ENCODE data around the gene SLC66A2. TPM values are rescaled to one million over a fixed set of nuclear protein-coding genes. Genes with fewer than 3 reads are reported as not detected.
A peak's percentile ranks its signal among the peaks of the same experiment; 100 is the strongest.

SLC66A2 gene
- total and polyA plus RNA-seq, 9 donors, result 2.1 to 31.1 (median 27.0) TPM

- H3K36me3 ChIP-seq, result no peaks in the 10 kb centered on the region
- 94 to 99% (median 96%) methylated on average over 20 of the region's 20 CpGs for whole genome bisulfite sequencing, 3 donors
These were observed 32.8 kb downstream of the SLC66A2 start for GRCh38 chr18:79918615-79919011.

GRCh38 chr18:79917853-79918614 lies 33.4 kb downstream of the SLC66A2 start:
- WGBS, 3 donors, result 94 to 96% (median 95%) methylated on average over 25 of the region's 25 CpGs
- Histone ChIP-seq H3K4me1 (ENCODE audit: insufficient read depth) (no peaks in the 10 kb centered on the region), H3K9me3 (no peaks in the 10 kb centered on the region), H3K27me3 (no peaks in the 10 kb centered on the region), H3K4me3 (no peak overlapping the region), H3K36me3 (no peaks in the 10 kb centered on the region), H3K27ac (no peak overlapping the region)
- intact Hi-C loops (cut with DNase I), result no loop called here
- peak in 2 of 5 donors; percentile 10 to 24 for DNase-seq
- no peak for TF ChIP-seq EP300 (IDR thresholded peaks at IDR 0.05)
- no peak for TF ChIP-seq POLR2A (IDR thresholded peaks at IDR 0.05)
- TF ChIP-seq CTCF (IDR thresholded peaks at IDR 0.05), result no peak

More at GRCh38 chr18:79918615-79919011, 32.8 kb downstream of the SLC66A2 start:
- H3K27me3 ChIP-seq, result no peaks in the 10 kb centered on the region
- no peak overlapping the region for H3K4me3 ChIP-seq
- intact Hi-C loops (cut with DNase I), result no loop called here
- no peak for TF ChIP-seq EP300 (IDR thresholded peaks at IDR 0.05)
- no peak for TF ChIP-seq CTCF (IDR thresholded peaks at IDR 0.05)
- no peak for TF ChIP-seq POLR2A (IDR thresholded peaks at IDR 0.05)
- no peak overlapping the region for H3K27ac ChIP-seq
- no peaks in the 10 kb centered on the region for H3K4me1 ChIP-seq (ENCODE audit: insufficient read depth)
- peak in 3 of 5 donors; percentile 13 to 25 (median 13) for DNase-seq
- H3K9me3 ChIP-seq, result no peaks in the 10 kb centered on the region

- H3K36me3 ChIP-seq, result no peaks in the 10 kb centered on the region
- WGBS, 3 donors, result 93 to 94% (median 94%) methylated on average over 28 of the region's 28 CpGs
- peak in 2 of 5 donors; percentile 9 to 12 for DNase-seq
- H3K27ac ChIP-seq, result no peak overlapping the region
- TF ChIP-seq CTCF (IDR thresholded peaks at IDR 0.05) (no peak), POLR2A (IDR thresholded peaks at IDR 0.05) (no peak), EP300 (IDR thresholded peaks at IDR 0.05) (no peak)
- intact Hi-C loops (cut with DNase I), result no loop called here
- no peak overlapping the region for H3K4me3 ChIP-seq
- H3K27me3 ChIP-seq, result no peaks in the 10 kb centered on the region
- H3K9me3 ChIP-seq, result no peaks in the 10 kb centered on the region
- no peaks in the 10 kb centered on the region for H3K4me1 ChIP-seq (ENCODE audit: insufficient read depth)
These were observed 34.1 kb downstream of the SLC66A2 start for GRCh38 chr18:79917169-79917852.

- 97 to 99% (median 97%) methylated on average over 24 of the region's 24 CpGs for WGBS, 3 donors
- Histone ChIP-seq H3K4me1 (ENCODE audit: insufficient read depth) (no peaks in the 10 kb centered on the region), H3K9me3 (no peaks in the 10 kb centered on the region), H3K36me3 (no peaks in the 10 kb centered on the region), H3K27me3 (no peaks in the 10 kb centered on the region), H3K27ac (no peak overlapping the region), H3K4me3 (no peak overlapping the region)
- no peak for TF ChIP-seq POLR2A (IDR thresholded peaks at IDR 0.05)
- no peak for TF ChIP-seq EP300 (IDR thresholded peaks at IDR 0.05)
- TF ChIP-seq CTCF (IDR thresholded peaks at IDR 0.05), result no peak
- intact Hi-C loops (cut with DNase I), result no loop called here
- DNase-seq, result peak in 1 of 5 donors; percentile 13
These were observed 34.8 kb downstream of the SLC66A2 start for GRCh38 chr18:79916546-79917168.
